EL (cell line): ENCODE results near the gene DOCK10.
"Not testable (repeated sequence)": the region's sequence is repeated elsewhere in the genome, so short reads cannot be mapped to it uniquely, and the experiment has no call there.

Experiments
- DNase-seq: peaks from one replicate; pipeline ENCODE4 v3.0.0-alpha.2; 2016

The DOCK10 gene

GRCh38 chr2:225041851-225042799 is at the start of gene DOCK10:
Gene DOCK10, minus strand, starts transcription at chr2:225042468. Its CDS starts 94 bp downstream, at chr2:225042374.
- DNase-seq = peak; percentile 71

- DNase-seq = peak; percentile 95
These were observed 49.1 kb upstream of the DOCK10 start for GRCh38 chr2:225091336-225091735.

GRCh38 chr2:225090746-225091145 is 48.5 kb upstream of the DOCK10 start:
- peak; percentile 60 for DNase-seq

GRCh38 chr2:225086915-225087314 is 44.6 kb upstream of the DOCK10 start:
- DNase-seq = no peak

- no peak for DNase-seq
These were observed 44.2 kb upstream of the DOCK10 start for GRCh38 chr2:225086439-225086838.

- no peak for DNase-seq
These were observed 41.0 kb upstream of the DOCK10 start for GRCh38 chr2:225083276-225083675.

- DNase-seq = no peak
These were observed 33.9 kb upstream of the DOCK10 start for GRCh38 chr2:225076125-225076524.

- no peak for DNase-seq
These were observed 32.8 kb upstream of the DOCK10 start for GRCh38 chr2:225074919-225075681.

GRCh38 chr2:225074366-225074765 is 32.1 kb upstream of the DOCK10 start:
- no peak for DNase-seq

- DNase-seq = no peak
These were observed 30.9 kb upstream of the DOCK10 start for GRCh38 chr2:225073198-225073597.

GRCh38 chr2:225072444-225072843 is 30.2 kb upstream of the DOCK10 start:
- DNase-seq = no peak

GRCh38 chr2:225070811-225071210 is 28.5 kb upstream of the DOCK10 start:
- no peak for DNase-seq

GRCh38 chr2:225069966-225070365 is 27.7 kb upstream of the DOCK10 start:
- no peak for DNase-seq

GRCh38 chr2:225069477-225069876 is 27.2 kb upstream of the DOCK10 start:
- no peak for DNase-seq

- no peak for DNase-seq
These were observed 23.6 kb upstream of the DOCK10 start for GRCh38 chr2:225065882-225066281.

GRCh38 chr2:225064928-225065327 is 22.7 kb upstream of the DOCK10 start:
- DNase-seq = no peak

- no peak for DNase-seq
These were observed 22.1 kb upstream of the DOCK10 start for GRCh38 chr2:225064362-225064761.

GRCh38 chr2:225056330-225057073 is 14.2 kb upstream of the DOCK10 start:
- DNase-seq = peak; percentile 25

- no peak for DNase-seq
These were observed 13.4 kb upstream of the DOCK10 start for GRCh38 chr2:225055714-225056113.

- DNase-seq = no peak
These were observed 10.4 kb upstream of the DOCK10 start for GRCh38 chr2:225052703-225053102.

- not testable (repeated sequence) for DNase-seq
These were observed 5.2 kb upstream of the DOCK10 start for GRCh38 chr2:225047502-225047901.

GRCh38 chr2:225042800-225043167 is 516 bp upstream of the DOCK10 start:
- DNase-seq = no peak

GRCh38 chr2:225041207-225041850 is 939 bp downstream of the DOCK10 start:
- DNase-seq = peak; percentile 74
